Smooth muscle cell (in vitro differentiated cells): ENCODE measurements around the gene F13A1. TPM values are rescaled to one million over a fixed set of nuclear protein-coding genes. Genes with fewer than 3 reads are reported as not detected.

Source experiments
- DNase-seq: peaks from one replicate; lab custom pipeline; 2025; ENCODE audit not compliant: unreplicated experiment; lab: John Stamatoyannopoulos, UW
- H2AFZ ChIP-seq: fragments of 200-600 bp; sonication (generic); 2 replicates; pipeline ENCODE4 v1.6.0; 2016; ENCODE audit warnings: antibody characterized with exemption, low read depth, mild to moderate bottlenecking
- H3F3A ChIP-seq: fragments of 200-600 bp; sonication (generic); 2 replicates; pipeline ENCODE4 v1.6.0; 2017; ENCODE audit warnings: antibody characterized with exemption, low read depth
- H3K27ac ChIP-seq: fragments of 200-600 bp; sonication (generic); 2 replicates; pipeline ENCODE4 v1.5.1; 2016; ENCODE audit warnings: low read depth, mild to moderate bottlenecking
- H3K27me3 ChIP-seq: fragments of 200-600 bp; sonication (generic); 2 replicates; pipeline ENCODE4 v1.6.1; 2016; ENCODE audit warnings: low read depth, mild to moderate bottlenecking
- H3K36me3 ChIP-seq: fragments of 200-600 bp; sonication (generic); 2 replicates; pipeline ENCODE4 v1.5.1; 2016; ENCODE audit warnings: low read depth
- H3K4me1 ChIP-seq: fragments of 200-600 bp; sonication (generic); 2 replicates; pipeline ENCODE4 v1.5.1; 2016; ENCODE audit warnings: low read depth
- H3K4me2 ChIP-seq: fragments of 200-600 bp; sonication (generic); 2 replicates; pipeline ENCODE4 v1.6.0; 2016; ENCODE audit warnings: mild to moderate bottlenecking
- H3K4me3 ChIP-seq: fragments of 200-600 bp; sonication (generic); 2 replicates; pipeline ENCODE4 v1.5.1; 2016; ENCODE audit warnings: mild to moderate bottlenecking
- H3K79me2 ChIP-seq: fragments of 200-600 bp; sonication (generic); 2 replicates; pipeline ENCODE4 v1.6.0; 2016; ENCODE audit warnings: low read depth, mild to moderate bottlenecking
- H3K9ac ChIP-seq: fragments of 200-600 bp; sonication (generic); 2 replicates; pipeline ENCODE4 v1.6.0; 2016; ENCODE audit warnings: low read depth
- H3K9me3 ChIP-seq: fragments of 200-600 bp; sonication (generic); replicated peaks from 2 replicates; pipeline ENCODE4 v1.5.1; 2016; ENCODE audit warnings: low read depth
- H4K20me1 ChIP-seq: fragments of 200-600 bp; sonication (generic); 2 replicates; pipeline ENCODE4 v1.6.0; 2016; ENCODE audit warnings: low read depth
- CTCF ChIP-seq: fragments of 200-600 bp; sonication (generic); IDR thresholded peaks from 2 replicates; pipeline ENCODE4 v1.5.1; 2017; ENCODE audit warnings: borderline replicate concordance, mild to moderate bottlenecking, antibody characterized with exemption; ENCODE audit not compliant: insufficient read depth, poor library complexity, severe bottlenecking
- WGBS: methylation state at CpG from one replicate; pipeline ENCODE4 v1.1.7; 2016; ENCODE audit warnings: low lambda C conversion rate; 5-methylcytosine and 5-hydroxymethylcytosine counted together
- polyA plus RNA-seq: library from polyadenylated mRNA; unstranded; fragments of >200 nt; fragmentation: Nextera tagmentation; extraction: Ambion mirVana; gene quantifications from 2 replicates; pipeline ENCODE4 v1.2.1, GENCODE V29; 2016
- total RNA-seq: library from RNA; depleted of rRNA; stranded (reverse); fragments of >200 nt; gene quantifications from 2 replicates; pipeline ENCODE4 v1.2.3, GENCODE V29; 2014

Gene F13A1
- total and polyA plus RNA-seq, 2 experiments from 2014 or later: 0.22 TPM; not detected in 1

DNA sequence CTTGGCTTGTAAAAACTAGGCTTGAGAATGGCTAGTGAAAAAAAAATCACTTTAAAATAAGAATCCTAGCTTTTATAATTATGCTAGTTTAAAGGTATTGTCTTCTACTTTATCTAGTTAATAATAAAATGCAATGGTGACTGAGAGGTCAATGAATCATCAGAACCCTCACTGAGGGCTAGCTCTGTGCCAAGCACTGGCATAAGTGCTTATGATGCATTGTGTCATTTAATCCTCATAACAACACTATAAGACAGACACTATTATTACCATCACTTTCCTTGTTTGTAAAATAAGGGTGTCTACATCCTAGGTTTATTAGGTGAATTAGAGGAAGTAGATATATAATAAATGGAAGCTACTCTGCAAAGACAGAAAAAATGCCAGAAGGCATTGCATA, 144.3 kb downstream of the F13A1 start:
- H3K79me2 ChIP-seq: no peaks in the 10 kb centered on the region
- no peaks in the 10 kb centered on the region for H3K9me3 ChIP-seq
- no peak for TF ChIP-seq CTCF
- H3K4me1 ChIP-seq: no peaks in the 10 kb centered on the region
- H3K9ac ChIP-seq: no peak overlapping the region
- peaks cover 4% of the 10 kb centered on the region for H3K27me3 ChIP-seq
- no peaks in the 10 kb centered on the region for H3F3A ChIP-seq
- no peaks in the 10 kb centered on the region for H3K36me3 ChIP-seq
- H3K4me3 ChIP-seq: no peak overlapping the region
- no peak overlapping the region for H3K4me2 ChIP-seq
- no peak for DNase-seq
- H4K20me1 ChIP-seq: no peaks in the 10 kb centered on the region
- H3K27ac ChIP-seq: no peak overlapping the region
- no peak overlapping the region for H2AFZ ChIP-seq

DNA sequence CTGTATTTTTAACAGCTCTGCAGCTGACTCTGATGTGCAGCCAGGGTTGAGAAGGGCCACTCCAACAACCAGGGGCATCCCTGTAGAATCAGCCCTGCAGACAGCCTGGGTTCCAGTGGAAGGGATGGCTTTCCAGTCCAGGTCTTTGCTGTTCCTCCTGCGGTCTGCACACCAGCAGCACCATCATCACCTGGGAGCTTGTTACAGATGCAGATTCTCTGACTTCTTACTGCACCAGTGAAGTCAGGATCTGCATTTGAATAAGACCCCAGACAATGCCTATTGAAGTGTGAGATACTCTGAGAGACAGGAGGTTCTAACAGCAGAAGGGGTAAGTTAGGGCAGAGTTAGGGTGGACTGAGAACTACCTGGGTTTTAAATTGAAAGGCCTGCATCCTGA, 151.3 kb downstream of the F13A1 start:
- Histone ChIP-seq H3K9ac (no peak overlapping the region), H2AFZ (no peak overlapping the region), H3K27ac (no peak overlapping the region), H3K9me3 (no peaks in the 10 kb centered on the region), H3K79me2 (no peaks in the 10 kb centered on the region), H3K27me3 (no peaks in the 10 kb centered on the region), H3K4me1 (no peaks in the 10 kb centered on the region), H3K4me2 (no peak overlapping the region), H4K20me1 (no peaks in the 10 kb centered on the region), H3F3A (no peaks in the 10 kb centered on the region), H3K36me3 (no peaks in the 10 kb centered on the region), H3K4me3 (no peak overlapping the region)
- no peak for TF ChIP-seq CTCF
- WGBS: 56% methylated on average over 1 of the region's 1 CpG
- DNase-seq: no peak

DNA sequence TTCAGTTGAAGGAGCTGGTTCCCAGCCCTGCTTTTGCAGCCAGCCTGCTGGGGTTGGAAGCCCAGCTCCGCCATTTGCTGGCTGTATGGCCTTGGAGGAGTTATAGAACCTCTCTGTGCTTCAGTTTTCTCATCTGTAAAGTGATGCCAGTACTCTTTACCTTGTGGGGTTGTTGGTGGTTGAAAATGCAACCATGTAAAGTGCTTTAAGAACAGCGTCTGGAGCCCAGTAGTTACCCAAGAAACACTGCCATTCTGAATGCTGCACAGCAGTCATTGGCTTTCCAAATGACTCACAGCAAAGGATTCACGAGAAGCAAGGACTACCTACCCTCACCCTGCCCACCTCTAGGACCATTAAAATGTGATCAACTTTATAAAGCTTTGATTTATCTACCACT, 154.4 kb downstream of the F13A1 start:
- Histone ChIP-seq H3K4me3 (no peak overlapping the region), H3K27ac (no peak overlapping the region), H3K4me1 (no peaks in the 10 kb centered on the region), H3F3A (no peaks in the 10 kb centered on the region), H3K9me3 (no peaks in the 10 kb centered on the region), H3K9ac (no peak overlapping the region), H3K27me3 (no peaks in the 10 kb centered on the region), H3K79me2 (no peaks in the 10 kb centered on the region), H4K20me1 (no peaks in the 10 kb centered on the region), H2AFZ (no peak overlapping the region), H3K4me2 (no peak overlapping the region), H3K36me3 (no peaks in the 10 kb centered on the region)
- DNase-seq: no peak
- WGBS: 77% methylated on average over 3 of the region's 3 CpGs
- TF ChIP-seq CTCF: no peak

DNA sequence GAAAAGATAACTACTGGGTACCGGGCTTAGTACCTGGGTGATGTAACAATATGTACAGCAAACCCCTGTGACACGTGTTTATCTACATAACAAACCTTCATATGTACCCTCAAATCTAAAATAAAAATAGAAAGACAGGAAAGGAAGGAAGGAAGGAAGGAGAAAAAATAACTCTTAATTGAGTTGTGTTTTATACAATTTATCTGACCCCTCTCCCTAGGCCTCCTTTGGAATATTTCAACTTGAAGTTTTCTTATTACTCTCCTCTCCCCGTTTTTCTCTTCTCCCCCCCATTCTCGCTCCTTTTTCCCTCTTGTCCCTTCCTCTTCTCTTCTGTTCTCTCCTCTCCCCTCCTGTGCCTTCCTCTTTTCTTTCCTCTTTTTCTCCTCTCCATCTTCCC, 156.1 kb downstream of the F13A1 start:
- Histone ChIP-seq H3K27me3 (no peaks in the 10 kb centered on the region), H3K36me3 (no peaks in the 10 kb centered on the region), H3K4me1 (no peaks in the 10 kb centered on the region), H3K4me2 (no peak overlapping the region), H3K9me3 (no peaks in the 10 kb centered on the region), H4K20me1 (no peaks in the 10 kb centered on the region), H3F3A (no peaks in the 10 kb centered on the region), H3K27ac (no peak overlapping the region), H3K4me3 (no peak overlapping the region), H3K79me2 (no peaks in the 10 kb centered on the region), H3K9ac (no peak overlapping the region), H2AFZ (no peak overlapping the region)
- DNase-seq: no peak
- no peak for TF ChIP-seq CTCF
- 70% methylated on average over 4 of the region's 4 CpGs for WGBS
